K562 (cell line): ENCODE measurements around the gene DNAH8.

Experiments
- HDAC1 ChIP-seq, 2 experiments: fragments of 450-650 bp; IDR thresholded peaks; 2 replicates each; pipeline ENCODE4 v1.6.1; 2016 to 2017; ENCODE audit warnings: inconsistent platforms in 1 of 2, mild to moderate bottlenecking in 1 of 2, moderate library complexity in 1 of 2
- NR2C1 ChIP-seq, 2 experiments: fragments of 450-650 bp; IDR thresholded peaks; 2 replicates each; pipeline ENCODE4 v1.6.1; 2017; ENCODE audit warnings: mild to moderate bottlenecking in 2 of 2, antibody characterized with exemption in 1 of 2, inconsistent platforms in 1 of 2, missing compliant biosample characterization in 1 of 2, missing genetic modification characterization in 1 of 2
- RFX5 ChIP-seq: IDR thresholded peaks from 2 replicates; pipeline ENCODE4 v1.6.1; 2011; ENCODE audit warnings: low read depth, mild to moderate bottlenecking, improper control_type of control experiment, low read length
- SIN3A ChIP-seq, 2 experiments: fragments of 150-350 bp in 1 of 2; IDR thresholded peaks; 2 replicates each; pipeline ENCODE4 v1.6.1; 2011 to 2016; ENCODE audit warnings: borderline replicate concordance in 2 of 2, low read depth in 2 of 2, low read length in 2 of 2, mild to moderate bottlenecking in 2 of 2, moderate library complexity in 2 of 2; ENCODE audit not compliant: control insufficient read depth in 1 of 2
- ZFP1 ChIP-seq: fragments of 450-650 bp; formaldehyde crosslinking; IDR thresholded peaks from 2 replicates; pipeline ENCODE4 v1.4.0; 2020; ENCODE audit warnings: mild to moderate bottlenecking, mixed read lengths
- ZNF134 ChIP-seq: fragments of 250-450 bp; sonication (Bioruptor Pico); conservative IDR thresholded peaks from 2 replicates; pipeline ENCODE4 v1.4.0; 2020
- TF ChIP-seq, protein P1 (sequence below): fragments of 450-650 bp; IDR thresholded peaks from 2 replicates; pipeline ENCODE4 v1.6.1; 2016

DNA sequence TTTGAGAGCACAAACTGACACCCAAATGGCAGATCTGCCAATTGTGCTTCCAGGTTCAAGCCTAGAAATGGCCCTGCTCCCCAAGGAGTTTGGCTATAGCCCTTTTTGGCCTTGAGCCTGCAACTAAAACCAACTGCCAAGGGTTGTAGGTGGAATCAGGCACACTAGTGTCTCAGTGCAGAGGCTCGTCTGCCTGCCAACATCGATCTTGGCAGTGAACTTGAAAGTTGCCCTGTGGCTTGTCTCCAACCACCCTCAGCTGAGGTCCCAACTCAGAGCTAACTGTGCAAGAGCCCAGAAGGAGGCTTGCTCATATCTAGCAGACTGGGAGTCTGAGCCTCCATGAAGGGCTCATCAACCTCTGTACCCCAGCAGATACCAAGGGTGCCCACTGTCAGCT, 240.8 kb downstream of the DNAH8 start:
- TF ChIP-seq RFX5 (no peak), NR2C1 (IDR thresholded peaks at IDR 0.05) (no peak), NR2C1 (tag; IDR thresholded peaks at IDR 0.05) (no peak), ZFP1 (no peak), ZNF134 (CRISPR knock-in tag) (no peak), SIN3A (IDR thresholded peaks at IDR 0.05; ENCODE audit: borderline replicate concordance in 2 of 2, control insufficient read depth in 1 of 2, low read depth in 2 of 2, low read length in 2 of 2) (no peak), HDAC1 (IDR thresholded peaks at IDR 0.05) (no peak)
- TF ChIP-seq, protein P1, sequence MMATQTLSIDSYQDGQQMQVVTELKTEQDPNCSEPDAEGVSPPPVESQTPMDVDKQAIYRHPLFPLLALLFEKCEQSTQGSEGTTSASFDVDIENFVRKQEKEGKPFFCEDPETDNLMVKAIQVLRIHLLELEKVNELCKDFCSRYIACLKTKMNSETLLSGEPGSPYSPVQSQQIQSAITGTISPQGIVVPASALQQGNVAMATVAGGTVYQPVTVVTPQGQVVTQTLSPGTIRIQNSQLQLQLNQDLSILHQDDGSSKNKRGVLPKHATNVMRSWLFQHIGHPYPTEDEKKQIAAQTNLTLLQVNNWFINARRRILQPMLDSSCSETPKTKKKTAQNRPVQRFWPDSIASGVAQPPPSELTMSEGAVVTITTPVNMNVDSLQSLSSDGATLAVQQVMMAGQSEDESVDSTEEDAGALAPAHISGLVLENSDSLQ, result no peak
